Glomerular visceral epithelial cell (primary cell): Measurements from ENCODE around the gene SFN.
A peak's percentile ranks its signal among the peaks of the same experiment; 100 is the strongest.
"Not testable (repeated sequence)": the region's sequence is repeated elsewhere in the genome, so short reads cannot be mapped to it uniquely, and the experiment has no call there.

ENCODE experiments used
- DNase-seq: peaks from one replicate; pipeline ENCODE4 v3.0.0-alpha.2; 2016; ENCODE audit errors: extremely low spot score

Gene SFN

DNA sequence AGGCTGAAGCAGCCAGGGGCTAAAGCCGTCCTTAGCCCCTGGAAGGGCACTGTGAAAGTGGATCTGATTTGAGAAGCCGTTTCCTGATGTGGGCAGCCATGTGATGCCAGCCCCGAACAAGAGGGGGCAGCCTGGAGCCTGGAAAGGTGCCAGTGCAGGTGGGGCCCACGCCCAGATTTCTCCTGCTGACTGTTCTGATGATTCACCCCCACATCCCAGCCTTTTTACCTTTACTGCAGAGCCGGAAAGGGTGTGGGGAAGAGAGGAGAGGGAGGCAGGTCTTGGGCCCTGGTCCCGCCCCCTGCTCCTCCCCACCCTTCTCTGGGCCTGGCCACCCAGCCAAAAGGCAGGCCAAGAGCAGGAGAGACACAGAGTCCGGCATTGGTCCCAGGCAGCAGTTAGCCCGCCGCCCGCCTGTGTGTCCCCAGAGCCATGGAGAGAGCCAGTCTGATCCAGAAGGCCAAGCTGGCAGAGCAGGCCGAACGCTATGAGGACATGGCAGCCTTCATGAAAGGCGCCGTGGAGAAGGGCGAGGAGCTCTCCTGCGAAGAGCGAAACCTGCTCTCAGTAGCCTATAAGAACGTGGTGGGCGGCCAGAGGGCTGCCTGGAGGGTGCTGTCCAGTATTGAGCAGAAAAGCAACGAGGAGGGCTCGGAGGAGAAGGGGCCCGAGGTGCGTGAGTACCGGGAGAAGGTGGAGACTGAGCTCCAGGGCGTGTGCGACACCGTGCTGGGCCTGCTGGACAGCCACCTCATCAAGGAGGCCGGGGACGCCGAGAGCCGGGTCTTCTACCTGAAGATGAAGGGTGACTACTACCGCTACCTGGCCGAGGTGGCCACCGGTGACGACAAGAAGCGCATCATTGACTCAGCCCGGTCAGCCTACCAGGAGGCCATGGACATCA, at the start of gene SFN:
Gene SFN (plus strand): TSS at position 369 of the 904 bp plus-strand sequence. CDS start 64 bp downstream, at position 433.
- peak; percentile 86 for DNase-seq

DNA sequence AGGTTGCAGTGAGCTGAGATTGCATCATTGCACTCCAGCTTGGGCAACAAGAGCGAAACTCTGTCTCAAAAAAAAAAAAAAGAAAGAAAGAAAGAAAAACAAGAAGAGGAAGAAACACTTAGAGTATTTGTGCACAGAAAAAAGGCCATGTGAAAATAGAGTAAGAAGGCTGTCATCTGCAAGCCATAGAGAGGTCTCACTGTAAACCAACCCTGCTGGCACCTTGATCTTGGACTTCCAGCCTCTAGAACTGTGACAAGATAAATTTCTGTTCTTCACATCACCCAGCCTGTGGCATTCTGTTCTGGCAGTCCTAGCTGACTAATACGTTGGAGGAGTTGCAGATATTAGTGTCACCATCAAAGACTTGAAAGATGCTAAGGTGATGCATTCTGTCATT, 48.6 kb upstream of the SFN start:
- DNase-seq = no peak

DNA sequence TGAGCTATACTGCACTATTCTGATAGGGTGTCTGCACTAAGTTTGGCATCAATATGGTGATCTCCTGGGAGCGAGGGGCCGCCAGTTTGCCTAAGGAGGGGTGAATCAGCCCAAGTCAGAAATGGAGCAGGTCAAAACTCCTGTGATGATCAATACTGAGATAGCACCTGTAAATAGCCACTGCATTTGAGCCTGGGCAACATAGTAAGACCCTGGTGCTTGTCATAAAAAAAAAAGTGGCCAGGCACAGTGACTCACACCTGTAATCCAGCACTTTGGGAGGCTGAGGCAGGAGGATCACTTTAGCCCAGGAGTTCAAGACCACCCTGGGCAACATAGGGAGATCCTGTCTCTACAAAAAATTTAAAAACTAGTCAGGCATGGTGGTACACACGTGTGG, 48.1 kb upstream of the SFN start:
- DNase-seq = no peak

DNA sequence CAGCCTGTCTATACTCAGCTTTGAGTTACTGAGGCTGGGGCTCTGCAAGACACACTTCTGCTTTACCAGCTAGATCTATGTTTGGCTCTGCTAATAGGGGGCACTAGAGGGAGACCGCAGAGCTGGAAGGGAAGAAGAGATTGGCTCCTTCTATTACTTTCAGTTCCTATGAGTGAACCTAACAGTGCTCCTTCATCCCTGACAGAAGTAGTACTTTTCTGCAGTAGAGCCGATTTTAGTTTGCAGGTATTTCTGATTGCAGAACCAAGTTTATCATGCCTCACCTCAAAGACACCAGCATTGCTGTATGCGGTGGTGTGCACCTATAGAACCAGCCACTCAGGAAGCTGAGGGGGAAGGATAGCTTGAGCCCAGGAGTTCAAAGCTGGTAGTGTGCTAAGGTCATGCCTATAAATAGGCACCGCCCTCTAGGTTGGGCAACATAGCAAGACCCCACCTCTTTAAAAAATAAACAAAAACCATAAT, 42.1 kb upstream of the SFN start:
- no peak for DNase-seq

DNA sequence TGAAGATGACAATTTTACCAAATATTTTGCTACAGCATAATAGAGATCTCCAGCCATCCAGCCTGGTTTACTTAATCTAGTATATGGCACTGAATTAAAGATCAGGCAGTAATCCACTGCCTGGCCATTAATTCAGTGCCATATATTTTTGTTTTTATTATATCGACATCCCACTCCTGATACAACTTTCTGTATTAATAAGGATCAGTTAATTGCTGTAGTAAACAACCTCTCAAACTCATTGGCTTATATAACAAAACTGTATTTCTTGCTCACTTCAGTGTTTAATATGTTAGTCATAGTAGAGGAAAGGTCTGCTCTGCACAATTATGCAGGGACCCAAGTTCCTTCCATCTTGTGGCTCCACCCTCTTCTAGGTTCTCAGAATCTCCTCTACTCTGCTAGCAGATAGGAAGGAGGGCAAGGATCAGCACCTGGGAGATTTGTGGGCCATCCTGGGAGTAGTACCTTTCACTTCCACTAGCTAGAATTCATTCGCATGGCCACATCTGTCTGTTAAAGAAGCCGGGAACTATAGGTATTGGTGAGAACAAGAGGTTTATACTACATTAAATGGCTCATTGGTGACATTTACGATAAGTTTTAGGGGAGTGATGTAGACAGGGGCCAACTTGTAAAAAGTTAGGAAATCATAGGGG, 40.1 kb upstream of the SFN start:
- DNase-seq = no peak

DNA sequence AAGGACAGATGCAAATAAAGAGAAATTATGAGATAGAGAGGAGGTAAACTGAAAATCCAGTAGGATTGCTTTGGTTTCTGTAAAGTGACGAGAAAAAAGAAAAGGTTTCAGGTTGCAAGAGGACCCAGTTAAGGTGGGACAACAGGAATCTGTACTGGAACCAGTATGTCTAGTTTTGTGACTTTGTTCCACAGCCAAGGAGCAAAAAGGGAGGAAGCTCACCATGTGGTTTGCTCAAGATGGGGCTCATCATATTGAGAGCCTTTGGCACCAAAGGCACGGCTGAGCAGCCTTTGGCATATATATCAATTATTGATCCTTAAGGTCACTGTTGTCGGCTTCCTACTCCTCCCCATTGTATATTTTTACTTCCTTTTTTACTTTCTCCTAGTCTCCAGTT, 38.2 kb upstream of the SFN start:
- DNase-seq = no peak

DNA sequence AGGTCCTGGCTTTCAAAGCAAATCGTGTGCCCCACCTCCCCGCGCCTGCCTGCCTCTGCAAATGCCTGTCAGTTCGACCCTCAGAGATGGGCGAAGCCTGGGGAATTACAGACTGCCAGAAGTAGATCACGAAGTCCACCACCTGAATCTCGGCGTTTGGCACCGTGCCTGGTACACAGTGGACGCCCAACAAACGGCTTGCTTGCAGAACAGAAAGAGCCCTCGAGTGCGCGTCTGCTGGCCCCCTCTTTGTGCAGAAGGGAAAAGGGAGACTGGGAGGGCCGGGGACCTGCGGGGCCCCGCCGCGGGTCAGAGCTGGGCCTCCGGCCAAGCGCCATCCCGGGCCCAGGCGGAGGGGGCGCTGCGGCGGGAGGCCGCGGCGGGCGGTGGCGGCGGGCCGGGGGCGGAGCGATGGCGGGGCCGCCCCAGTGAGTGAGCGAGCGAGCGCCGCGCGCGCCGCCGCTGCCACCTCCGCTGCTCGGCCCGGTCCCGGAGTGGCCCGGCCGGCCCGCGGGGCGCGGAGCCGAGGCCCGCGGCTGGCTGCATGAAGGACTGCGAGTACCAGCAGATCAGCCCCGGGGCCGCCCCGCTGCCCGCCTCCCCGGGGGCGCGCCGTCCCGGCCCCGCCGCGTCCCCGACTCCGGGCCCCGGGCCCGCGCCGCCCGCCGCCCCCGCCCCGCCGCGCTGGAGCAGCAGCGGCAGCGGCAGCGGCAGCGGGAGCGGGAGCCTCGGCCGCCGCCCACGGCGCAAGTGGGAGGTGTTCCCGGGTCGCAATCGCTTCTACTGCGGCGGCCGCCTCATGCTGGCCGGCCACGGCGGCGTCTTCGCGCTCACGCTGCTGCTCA, 36.5 kb upstream of the SFN start, which contains the start of gene ZDHHC18:
Gene ZDHHC18 (plus strand): TSS at position 428 of the 845 bp plus-strand sequence. CDS start 117 bp downstream, at position 545.
- DNase-seq = peak; percentile 73

DNA sequence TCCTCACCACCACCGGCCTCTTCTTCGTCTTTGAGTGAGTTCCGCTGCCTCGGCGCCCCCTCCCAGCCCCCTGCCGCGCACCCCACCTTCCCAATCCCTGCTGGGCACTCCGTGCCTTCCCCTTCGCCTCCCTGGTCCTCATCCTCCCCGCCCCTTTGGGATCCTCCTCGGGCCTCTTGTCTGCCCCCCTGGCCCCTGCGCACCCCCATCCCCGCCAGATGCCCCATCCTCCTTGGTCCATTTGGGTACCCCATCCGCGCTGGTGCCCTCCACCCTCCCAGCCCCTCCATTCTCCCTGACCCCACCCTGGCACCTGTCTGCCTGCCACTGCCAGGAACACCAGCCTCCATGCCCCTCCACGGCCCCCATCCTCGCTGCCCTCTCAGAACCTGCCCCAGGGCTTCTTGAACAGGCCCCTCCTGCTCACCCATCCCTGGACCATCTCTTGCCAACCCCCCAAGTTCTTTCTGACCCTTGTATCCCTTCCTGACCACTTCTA, 35.8 kb upstream of the SFN start:
- DNase-seq = no peak

DNA sequence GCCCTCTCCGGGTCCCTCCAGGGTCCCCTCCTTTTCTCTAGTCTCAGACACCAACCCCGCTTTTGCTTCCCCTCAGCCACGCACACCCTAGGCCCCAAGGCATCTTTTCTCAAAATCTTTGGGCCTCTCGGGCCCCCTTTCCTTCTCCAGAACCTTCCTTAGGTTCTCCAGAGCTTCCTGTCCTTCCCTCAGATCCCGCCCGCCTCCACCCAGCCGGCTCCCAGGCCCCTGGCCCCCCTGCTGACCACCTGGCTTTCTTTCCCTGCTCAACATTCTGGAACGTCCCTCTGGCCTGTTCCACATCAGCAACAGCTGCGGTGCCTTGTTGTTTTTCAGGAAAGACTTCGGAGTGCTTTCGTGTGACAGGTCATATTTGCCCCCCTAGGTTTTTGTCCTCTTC, 35.3 kb upstream of the SFN start:
- DNase-seq = no peak

DNA sequence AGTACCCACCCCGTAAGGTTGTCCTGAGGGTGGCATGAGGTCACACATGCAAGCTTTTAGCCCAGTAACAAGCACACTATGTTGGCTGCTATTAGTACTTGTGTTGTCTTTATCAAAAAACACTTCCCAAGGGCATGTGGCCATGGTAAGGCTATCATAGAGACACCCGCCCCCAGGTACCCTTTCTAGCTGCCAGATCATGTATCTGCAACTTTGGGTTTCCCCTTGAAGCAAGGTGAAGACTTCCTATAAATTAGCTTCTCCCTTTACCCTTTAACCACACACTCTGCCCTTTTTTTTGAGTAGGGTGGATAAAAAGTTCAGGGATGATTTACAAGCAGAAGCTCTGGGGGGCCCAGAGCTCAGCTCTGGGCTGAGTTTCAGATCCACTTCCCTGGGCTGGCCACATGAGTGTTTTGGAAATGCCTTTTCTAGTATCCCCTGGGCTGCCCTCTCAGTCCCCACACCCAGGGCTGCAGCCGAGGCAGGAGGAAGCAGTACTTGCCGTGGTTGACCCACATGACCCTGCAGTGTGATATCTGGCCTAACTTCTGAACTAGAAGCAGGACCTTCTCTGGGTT, 34.4 kb upstream of the SFN start:
- no peak for DNase-seq

DNA sequence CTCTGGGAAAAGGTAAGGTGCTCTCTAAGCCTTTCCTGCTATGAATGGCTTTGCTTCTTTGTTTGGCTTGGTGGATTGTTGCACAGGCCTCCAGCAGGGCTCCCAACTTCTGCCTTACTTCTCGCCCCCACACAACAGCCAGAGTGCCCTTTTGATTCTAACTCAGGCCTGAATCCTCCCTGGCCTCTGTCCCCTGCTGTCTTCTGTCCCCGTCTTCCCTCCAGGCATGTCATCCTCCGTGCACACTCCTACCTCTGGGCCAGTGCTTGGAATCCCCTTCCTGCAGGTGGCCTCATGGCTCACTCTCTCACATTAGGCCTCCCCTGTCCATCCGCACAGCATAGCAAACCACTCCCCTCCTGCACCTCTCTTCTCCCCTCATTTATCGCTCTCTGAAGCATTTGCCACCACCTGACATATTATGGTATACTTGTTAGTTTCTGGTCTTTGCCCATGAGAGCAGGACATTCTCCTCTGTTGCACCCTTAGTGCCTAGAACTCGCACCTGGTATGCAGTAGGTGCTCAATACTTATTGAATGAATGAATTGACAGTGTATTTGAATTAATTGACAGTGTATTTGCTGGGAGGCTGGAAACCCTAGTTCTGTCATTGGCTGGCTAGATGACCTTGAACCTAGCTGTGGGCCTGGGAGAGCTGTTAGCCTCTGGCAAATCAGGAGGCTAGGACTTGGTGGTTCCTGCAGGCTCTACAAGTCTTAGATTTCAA, 33.6 kb upstream of the SFN start:
- no peak for DNase-seq

DNA sequence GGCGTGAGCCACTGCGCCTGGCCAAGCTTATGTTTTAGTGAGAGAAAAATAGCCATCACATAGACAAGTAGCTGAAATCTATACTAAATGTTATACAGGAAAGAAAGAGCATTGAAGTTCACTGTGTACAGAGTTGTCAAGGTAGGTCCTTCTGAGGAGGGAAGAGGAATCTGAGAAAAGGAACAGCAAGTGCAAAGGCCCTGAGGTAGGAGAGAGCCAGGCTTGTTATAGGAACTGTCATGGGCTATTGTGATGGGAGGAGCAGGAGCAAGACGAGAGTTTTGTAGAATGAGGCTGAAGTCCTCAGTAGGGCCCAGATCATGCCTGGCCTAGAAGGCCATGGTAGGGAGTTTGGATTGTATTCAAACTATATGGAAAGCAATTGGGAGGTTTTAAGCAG, 31.9 kb upstream of the SFN start:
- no peak for DNase-seq

DNA sequence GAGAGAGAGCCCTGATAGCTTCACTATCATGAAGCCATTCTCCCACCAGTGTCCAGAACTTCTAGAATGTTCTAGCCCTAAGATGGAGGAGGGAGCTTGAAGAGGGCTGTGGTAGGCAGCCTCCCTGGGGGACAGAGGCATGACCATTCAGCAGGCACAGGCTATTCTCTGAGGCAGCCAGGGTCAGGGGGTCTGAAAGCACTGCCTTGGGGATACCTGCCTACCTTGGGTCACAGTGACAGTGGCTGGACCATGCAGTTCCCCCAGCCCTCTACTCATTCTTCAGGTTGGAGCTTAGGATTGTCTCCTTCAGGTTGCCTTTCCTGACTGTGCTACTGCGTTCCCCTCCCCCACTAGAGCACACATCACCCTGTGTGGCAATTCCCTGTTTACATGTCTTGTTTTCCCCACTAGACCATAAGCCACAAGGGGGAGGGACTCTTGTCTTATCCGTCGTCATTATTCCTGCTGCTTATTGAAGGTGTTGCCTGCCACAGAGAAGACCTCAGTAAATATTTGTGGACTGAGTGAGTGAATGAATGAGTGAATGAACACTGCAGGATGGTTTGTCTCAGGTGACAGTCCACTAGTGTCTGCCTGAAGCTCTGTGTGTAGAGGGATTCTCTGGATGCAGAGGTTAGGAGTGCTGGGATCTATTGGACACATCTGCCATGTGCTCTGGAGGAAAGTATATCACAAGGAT, 31.3 kb upstream of the SFN start:
- no peak for DNase-seq

DNA sequence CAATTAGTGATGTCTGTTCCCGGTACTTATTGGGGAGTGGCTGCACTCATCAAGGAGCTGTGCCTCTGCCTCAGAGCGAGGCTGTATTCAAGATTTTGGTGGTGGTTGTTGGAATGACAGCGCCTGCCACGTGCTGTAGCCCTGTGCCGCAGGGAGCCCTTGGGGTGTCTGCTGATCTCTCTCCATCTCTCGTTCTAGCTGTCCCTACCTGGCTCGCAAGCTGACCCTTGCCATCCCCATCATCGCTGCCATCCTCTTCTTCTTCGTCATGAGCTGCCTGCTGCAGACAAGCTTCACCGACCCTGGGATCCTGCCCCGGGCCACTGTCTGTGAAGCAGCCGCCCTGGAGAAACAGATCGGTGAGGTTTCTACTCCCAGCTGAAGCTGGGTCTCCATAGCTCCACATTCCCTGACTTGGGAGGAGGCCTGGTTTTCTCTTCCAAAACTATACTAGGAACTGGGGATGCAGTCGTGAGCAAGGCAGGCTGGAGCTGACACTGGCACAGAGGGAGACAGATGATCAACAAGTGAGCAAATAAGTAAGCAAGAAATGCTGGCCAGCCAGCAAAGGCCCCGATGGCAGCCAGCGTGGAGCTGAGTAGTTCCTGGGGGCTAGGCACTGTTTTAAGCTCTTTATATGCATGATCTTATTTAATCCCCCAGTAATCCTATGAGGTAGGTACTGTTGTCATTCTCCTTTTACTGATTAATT, 30.5 kb upstream of the SFN start:
- DNase-seq = no peak

DNA sequence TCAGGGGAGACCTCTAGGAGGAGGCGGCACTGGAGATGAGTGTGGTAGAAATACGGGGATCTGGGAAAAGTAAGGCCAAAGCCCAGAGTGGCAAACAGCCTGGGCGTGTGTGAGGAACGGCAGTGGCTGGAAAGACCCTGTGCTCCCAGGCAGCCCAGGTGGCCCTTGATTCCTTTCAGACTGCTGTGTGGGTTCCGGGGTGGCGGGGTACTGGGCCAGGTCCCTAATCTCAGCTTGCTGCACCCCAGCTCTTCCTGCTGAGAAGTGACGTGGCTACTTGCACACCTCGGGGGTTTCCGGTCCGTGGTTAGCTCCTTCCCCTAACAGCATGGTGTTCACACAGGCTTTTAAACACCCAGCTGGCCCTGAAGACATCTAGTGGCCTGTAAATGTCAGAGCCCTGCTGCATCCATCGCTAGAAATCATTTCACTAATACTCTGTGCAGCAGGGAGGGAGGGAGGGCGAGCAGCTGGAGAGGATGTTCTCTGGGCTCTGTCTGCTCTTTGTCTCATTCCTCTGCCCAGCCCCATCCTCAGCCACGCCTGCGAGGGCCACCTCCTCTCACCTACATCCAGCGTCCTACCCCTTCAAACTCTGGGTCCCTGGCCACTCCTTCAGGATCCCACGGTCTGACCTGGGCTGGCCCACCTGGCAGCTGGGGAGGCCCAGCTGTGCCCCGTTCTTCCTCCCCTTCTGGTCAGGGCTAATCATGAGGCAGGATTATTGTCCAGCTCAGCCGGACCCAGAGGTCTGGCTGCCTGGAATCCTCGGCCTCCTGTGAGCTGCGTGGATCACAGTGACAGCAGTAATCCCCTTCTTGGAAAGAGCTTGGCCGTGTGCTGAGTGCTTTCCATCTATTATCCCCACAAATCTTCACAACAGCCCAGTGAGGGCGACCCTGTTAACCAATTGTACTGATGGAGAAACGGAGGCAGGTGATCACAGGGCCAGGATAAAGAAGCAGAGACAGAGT, 29.2 kb upstream of the SFN start:
- DNase-seq = no peak

DNA sequence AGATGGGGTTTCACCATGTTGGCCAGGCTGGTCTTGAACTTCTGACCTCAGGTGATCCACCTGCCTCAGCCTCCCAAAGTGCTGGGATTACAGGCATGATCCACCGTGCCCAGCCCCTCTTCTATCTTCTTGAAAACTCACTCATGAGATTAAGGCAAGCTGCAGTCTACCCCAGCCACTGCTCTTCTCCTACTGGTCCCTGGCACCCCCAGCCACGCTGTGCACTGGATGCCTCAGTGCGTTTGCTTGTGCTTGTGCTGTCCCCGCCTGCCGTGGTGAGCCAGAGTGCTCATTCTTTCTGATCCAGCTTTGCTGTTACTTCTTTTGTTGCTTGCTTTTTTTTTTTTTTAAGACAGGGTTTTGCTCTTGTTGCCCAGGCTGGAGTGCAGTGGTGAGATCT, 25.3 kb upstream of the SFN start:
- DNase-seq = not testable (repeated sequence)

DNA sequence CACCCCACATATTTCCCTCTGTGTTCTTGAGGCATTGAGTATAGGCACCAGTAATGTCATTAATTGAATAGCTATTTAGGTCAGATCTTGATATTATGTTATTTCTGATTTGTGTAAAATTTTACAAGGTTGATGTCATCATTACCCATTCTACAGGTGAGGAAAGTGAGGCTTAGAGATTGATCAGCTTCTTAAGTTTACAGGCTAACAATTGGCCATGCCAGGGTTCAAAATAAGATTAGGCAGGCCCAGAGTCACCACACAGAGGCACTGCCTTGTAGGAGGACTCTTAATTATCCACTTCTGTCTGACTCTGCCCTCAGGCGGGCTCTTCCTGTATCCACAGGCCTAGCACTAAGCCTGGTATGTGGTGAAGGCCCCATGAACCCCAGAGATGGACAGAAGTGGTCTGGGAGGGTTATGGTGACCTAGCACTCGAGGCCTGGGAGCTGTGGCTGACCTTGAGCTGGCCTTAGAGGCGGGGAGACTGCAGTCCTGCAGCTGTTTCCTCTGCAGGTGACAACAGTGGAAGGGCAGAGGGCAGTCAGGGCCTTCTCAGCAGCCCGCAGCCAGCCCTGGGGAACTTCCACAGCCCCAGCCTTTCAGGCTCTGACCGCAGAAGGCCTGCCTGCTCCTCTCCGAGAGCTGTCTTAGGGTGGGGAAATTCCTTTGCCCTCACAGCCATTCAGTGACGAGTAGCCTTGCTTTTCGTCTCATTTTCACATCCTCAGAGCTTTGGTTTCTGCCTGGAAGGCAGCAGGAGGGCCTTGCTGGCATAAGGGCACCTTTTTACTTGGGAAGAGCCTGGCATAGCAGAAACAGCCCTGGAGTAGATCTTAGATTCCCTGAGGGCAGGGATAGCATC, 24.2 kb upstream of the SFN start:
- DNase-seq = no peak
